Kidney (tissue), 14 donors: ENCODE measurements around the gene SETDB2. TPM values are rescaled to one million over a fixed set of nuclear protein-coding genes. Genes with fewer than 3 reads are reported as not detected.

Source experiments
- DNase-seq, 5 donors: peaks; one replicate each; pipeline ENCODE4 v3.0.0-alpha.2; 2013 to 2020
- FAIRE-seq: peaks from 2 replicates; lab custom pipeline; 2012; peaks lifted over from hg19 to GRCh38; lab: Jason Lieb, UNC
- H3K27ac ChIP-seq, 2 donors: one replicate each; pipeline ENCODE4 v1.7.0; 2013; ENCODE audit warnings: low read depth in 2 of 2, low read length in 2 of 2, inconsistent platforms in 1 of 2
- H3K27me3 ChIP-seq: one replicate; pipeline ENCODE4 v1.7.1; 2013; ENCODE audit warnings: low read length, inconsistent platforms; ENCODE audit not compliant: control insufficient read depth, insufficient read depth
- H3K36me3 ChIP-seq, 3 donors: one replicate each; pipeline versions ENCODE4 v1.7.0 to v1.7.1; 2013; ENCODE audit warnings: low read length in 3 of 3, control low read depth in 1 of 3, inconsistent platforms in 1 of 3; ENCODE audit not compliant: insufficient read depth in 3 of 3, control insufficient read depth in 2 of 3
- H3K4me1 ChIP-seq, 3 donors: one replicate each; pipeline versions ENCODE4 v1.7.0 to v1.7.1; 2013; ENCODE audit warnings: low read length in 3 of 3, inconsistent platforms in 1 of 3, low read depth in 1 of 3; ENCODE audit not compliant: control insufficient read depth in 2 of 3, insufficient read depth in 2 of 3
- H3K4me3 ChIP-seq, 3 donors: one replicate each; pipeline versions ENCODE4 v1.7.0 to v1.8.1; 2013; ENCODE audit warnings: low read length in 3 of 3, control low read depth in 1 of 3, inconsistent platforms in 1 of 3
- H3K9ac ChIP-seq, 3 donors: one replicate each; pipeline versions ENCODE4 v1.7.0 to v1.7.1; 2013; ENCODE audit warnings: low read length in 3 of 3, control low read depth in 1 of 3, inconsistent platforms in 1 of 3
- H3K9me3 ChIP-seq, 3 donors: one replicate each; pipeline versions ENCODE4 v1.7.0 to v1.7.1; 2013; ENCODE audit warnings: low read length in 3 of 3, control low read depth in 1 of 3, inconsistent platforms in 1 of 3; ENCODE audit not compliant: control insufficient read depth in 2 of 3, insufficient read depth in 1 of 3
- intact Hi-C: fragments of 100-400 bp; cut with DNase I; formaldehyde crosslinking; loops from one replicate; pipeline ENCODE4 v1.11.1; 2022
- polyA plus RNA-seq: library from polyadenylated mRNA; stranded (reverse); fragments of 350-450 nt; fragmentation: Illumina TruSeq; extraction: RNeasy Lipid Tissue Mini Kit (QIAGEN cat#74804); gene quantifications from one replicate; pipeline ENCODE4 v1.2.3, GENCODE V29; 2014; ENCODE audit warnings: low read depth, low replicate concordance; ENCODE audit not compliant: insufficient read depth
- total RNA-seq: library from RNA; stranded (reverse); fragmentation: NEBNext Ultra II Directional; extraction: Animal tissue kit (Norgen Biotek cat#: 25700); gene quantifications from one replicate; pipeline ENCODE4 v1.2.1, GENCODE V29; 2021
- TF ChIP-seq, protein P1 (sequence below): IDR thresholded peaks from 3 replicates; pipeline ENCODE4 v1.5.1; 2012; ENCODE audit warnings: mild to moderate bottlenecking, moderate library complexity, borderline replicate concordance; ENCODE audit not compliant: insufficient read depth; ENCODE audit errors: extremely low read depth
- donor health status: control.
- donor health status: control.
- donor health status: control.
- donor health status: control.
- donor health status: control.
- donor health status: DM: yes; HTN: yes; CAD: no.
- donor health status: Normal renal cell carcinoma (clear cell type).

Gene SETDB2
- total and polyA plus RNA-seq, 2 donors from 2014 or later: 5.7 to 15.1 TPM

- DNase-seq (peak in 2 of 5 donors; percentile 67 to 72), FAIRE-seq (no peak)
- H3K9ac ChIP-seq: peak overlapping the region; percentile 73 to 91 (median 80)
- H3K27me3 ChIP-seq: no peaks in the 10 kb centered on the region
- no peaks in the 10 kb centered on the region for H3K36me3 ChIP-seq
- intact Hi-C loops: no loop called here
- TF ChIP-seq, protein P1, sequence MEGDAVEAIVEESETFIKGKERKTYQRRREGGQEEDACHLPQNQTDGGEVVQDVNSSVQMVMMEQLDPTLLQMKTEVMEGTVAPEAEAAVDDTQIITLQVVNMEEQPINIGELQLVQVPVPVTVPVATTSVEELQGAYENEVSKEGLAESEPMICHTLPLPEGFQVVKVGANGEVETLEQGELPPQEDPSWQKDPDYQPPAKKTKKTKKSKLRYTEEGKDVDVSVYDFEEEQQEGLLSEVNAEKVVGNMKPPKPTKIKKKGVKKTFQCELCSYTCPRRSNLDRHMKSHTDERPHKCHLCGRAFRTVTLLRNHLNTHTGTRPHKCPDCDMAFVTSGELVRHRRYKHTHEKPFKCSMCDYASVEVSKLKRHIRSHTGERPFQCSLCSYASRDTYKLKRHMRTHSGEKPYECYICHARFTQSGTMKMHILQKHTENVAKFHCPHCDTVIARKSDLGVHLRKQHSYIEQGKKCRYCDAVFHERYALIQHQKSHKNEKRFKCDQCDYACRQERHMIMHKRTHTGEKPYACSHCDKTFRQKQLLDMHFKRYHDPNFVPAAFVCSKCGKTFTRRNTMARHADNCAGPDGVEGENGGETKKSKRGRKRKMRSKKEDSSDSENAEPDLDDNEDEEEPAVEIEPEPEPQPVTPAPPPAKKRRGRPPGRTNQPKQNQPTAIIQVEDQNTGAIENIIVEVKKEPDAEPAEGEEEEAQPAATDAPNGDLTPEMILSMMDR: no peak
- peak overlapping the region; percentile 75 to 96 (median 91) for H3K4me3 ChIP-seq
- peaks cover 0 to 7% (median 0%) of the 10 kb centered on the region in 3 donors for H3K4me1 ChIP-seq
- no peaks in the 10 kb centered on the region for H3K9me3 ChIP-seq
- H3K27ac ChIP-seq: peak overlapping the region; percentile 94 to 95
Measured at GRCh38 chr13:49444524-49445395, 686 bp downstream of the SETDB2 start.

- Histone ChIP-seq H3K36me3 (no peaks in the 10 kb centered on the region), H3K9me3 (no peaks in the 10 kb centered on the region), H3K27ac (no peak overlapping the region), H3K4me1 (peaks cover 0 to 7% (median 0%) of the 10 kb centered on the region in 3 donors), H3K27me3 (no peaks in the 10 kb centered on the region), H3K4me3 (peak overlapping the region in 1 of 3 donors; percentile 27), H3K9ac (no peak overlapping the region)
- TF ChIP-seq, protein P1: no peak
- DNase-seq: no peak
- no peak for FAIRE-seq
- intact Hi-C loops: no loop called here
Measured at GRCh38 chr13:49446473-49446872, 2.4 kb downstream of the SETDB2 start.

DNA sequence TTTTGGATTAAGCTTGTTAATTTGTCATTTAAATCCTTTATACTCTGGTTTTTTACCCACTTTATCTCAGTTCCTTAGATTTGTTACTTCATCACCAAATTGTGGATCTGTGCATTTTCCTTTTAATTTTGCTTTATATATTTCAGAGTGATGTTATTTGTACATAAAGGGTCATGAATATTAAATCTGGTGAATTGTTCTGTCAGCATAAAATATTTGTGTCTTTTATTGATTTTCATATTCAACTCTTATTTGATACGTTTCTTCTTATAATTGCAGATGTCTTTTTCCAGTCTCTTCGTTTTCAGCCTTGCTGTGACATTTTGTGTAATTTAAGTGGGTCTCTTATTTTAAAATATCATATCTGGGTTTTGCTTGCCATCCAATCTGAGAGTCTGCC, 4.7 kb downstream of the SETDB2 start:
- DNase-seq (no peak), FAIRE-seq (no peak)
- peaks cover 0 to 7% (median 0%) of the 10 kb centered on the region in 3 donors for H3K4me1 ChIP-seq
- H3K27ac ChIP-seq: no peak overlapping the region
- H3K36me3 ChIP-seq: peaks cover 0 to 6% (median 0%) of the 10 kb centered on the region in 3 donors
- H3K27me3 ChIP-seq: no peaks in the 10 kb centered on the region
- no peak overlapping the region for H3K4me3 ChIP-seq
- TF ChIP-seq, protein P1: no peak
- H3K9me3 ChIP-seq: no peaks in the 10 kb centered on the region
- H3K9ac ChIP-seq: no peak overlapping the region
- intact Hi-C loops: no loop called here
